ENCODE data around the gene ARGLU1. TPM values are rescaled to one million over a fixed set of nuclear protein-coding genes. Genes with fewer than 3 reads are reported as not detected.

ARGLU1 gene
- total RNA-seq, 3 donors from 2014 or later, result 71.7 to 88.5 (median 84.8) TPM

- H3K36me3 ChIP-seq (ENCODE audit: low read depth), result no peaks in the 10 kb centered on the region
- no peak overlapping the region for H3K4me3 ChIP-seq
- intact Hi-C loops (cut with DNase I, micrococcal nuclease), result loop anchor here in 1 of 2 donors (5.0 kb wide), 1 partner anchor 433 kb away; no protein-coding TSS in a partner anchor
- DNase-seq (no peak), ATAC-seq (peak; percentile 22)
- no peak for TF ChIP-seq CTCF (IDR thresholded peaks at IDR 0.05)
- peaks cover 47% of the 10 kb centered on the region for H3K4me1 ChIP-seq (ENCODE audit: low read depth)
- H3K9me3 ChIP-seq, result no peaks in the 10 kb centered on the region
Observed at GRCh38 chr13:106530171-106530851, 37.6 kb downstream of the ARGLU1 start.

DNA sequence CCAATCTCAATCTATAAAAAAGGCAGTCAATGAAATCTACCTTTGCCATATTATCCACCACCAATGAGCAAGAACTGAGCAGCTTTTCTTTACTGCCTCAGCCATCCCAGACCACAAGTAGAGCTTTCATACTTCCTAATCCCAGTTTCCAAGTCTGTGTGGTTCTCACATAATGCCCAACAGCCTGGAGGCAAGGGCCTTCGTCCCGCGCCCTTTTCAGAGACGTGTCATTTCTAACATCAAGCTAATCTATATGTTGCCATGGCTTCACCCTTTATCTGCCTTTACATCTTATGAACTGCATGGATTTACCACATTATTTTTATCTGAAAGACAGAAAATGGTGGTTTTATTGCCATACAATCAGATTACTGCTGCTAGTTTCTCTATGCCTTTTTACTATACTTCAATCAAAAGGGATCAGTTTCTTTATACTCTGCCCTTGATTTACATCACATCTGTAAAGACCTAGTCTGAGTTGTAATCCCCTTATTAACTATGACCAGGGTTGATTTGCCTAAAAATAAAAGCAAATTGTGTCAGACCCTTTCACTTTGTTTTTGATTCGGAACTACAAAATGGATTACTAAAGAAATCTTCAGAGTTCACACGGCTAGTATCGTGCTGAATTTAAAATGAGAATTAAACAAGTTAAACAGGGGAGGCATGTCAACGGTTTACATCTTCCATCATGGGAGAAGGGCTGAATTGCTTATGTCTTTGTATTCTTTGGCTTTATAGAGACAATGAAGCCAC is 38.3 kb downstream of the ARGLU1 start:
- peaks cover 47% of the 10 kb centered on the region for H3K4me1 ChIP-seq (ENCODE audit: low read depth)
- ATAC-seq (no peak), DNase-seq (no peak)
- H3K4me3 ChIP-seq, result no peak overlapping the region
- H3K36me3 ChIP-seq (ENCODE audit: low read depth), result no peaks in the 10 kb centered on the region
- H3K9me3 ChIP-seq, result no peaks in the 10 kb centered on the region
- no peak for TF ChIP-seq CTCF (IDR thresholded peaks at IDR 0.05)
- intact Hi-C loops (cut with DNase I, micrococcal nuclease), result loop anchor here in 1 of 2 donors (5.0 kb wide), 1 partner anchor 432 kb away; no protein-coding TSS in a partner anchor

- peaks cover 43% of the 10 kb centered on the region for H3K4me1 ChIP-seq (ENCODE audit: low read depth)
- intact Hi-C loops (cut with DNase I, micrococcal nuclease), result no loop called here
- no peak overlapping the region for H3K4me3 ChIP-seq
Observed at GRCh38 chr13:106528718-106529414, 39.1 kb downstream of the ARGLU1 start.

GRCh38 chr13:106527826-106528225 is 40.1 kb downstream of the ARGLU1 start:
- Histone ChIP-seq H3K4me3 (no peak overlapping the region), H3K9me3 (no peaks in the 10 kb centered on the region), H3K4me1 (ENCODE audit: low read depth) (peaks cover 53% of the 10 kb centered on the region), H3K36me3 (ENCODE audit: low read depth) (no peaks in the 10 kb centered on the region)
- no peak for TF ChIP-seq CTCF (IDR thresholded peaks at IDR 0.05)
- DNase-seq, result no peak
- intact Hi-C loops (cut with DNase I, micrococcal nuclease), result no loop called here
- no peak for ATAC-seq

More at GRCh38 chr13:106528718-106529414, 39.1 kb downstream of the ARGLU1 start:
- no peak for TF ChIP-seq CTCF (IDR thresholded peaks at IDR 0.05)
- ATAC-seq (peak; percentile 12), DNase-seq (no peak)
- H3K9me3 ChIP-seq, result no peaks in the 10 kb centered on the region
- no peaks in the 10 kb centered on the region for H3K36me3 ChIP-seq (ENCODE audit: low read depth)

- H3K36me3 ChIP-seq (ENCODE audit: low read depth), result no peaks in the 10 kb centered on the region
- DNase-seq, result no peak
- no peak overlapping the region for H3K4me3 ChIP-seq
Observed at GRCh38 chr13:106527445-106527801, 40.5 kb downstream of the ARGLU1 start.

More at GRCh38 chr13:106527445-106527801, 40.5 kb downstream of the ARGLU1 start:
- intact Hi-C loops (cut with DNase I, micrococcal nuclease), result no loop called here
- Histone ChIP-seq H3K4me1 (ENCODE audit: low read depth) (peaks cover 56% of the 10 kb centered on the region), H3K9me3 (no peaks in the 10 kb centered on the region)
- no peak for TF ChIP-seq CTCF (IDR thresholded peaks at IDR 0.05)
- ATAC-seq, result no peak

Measured in mucosa of descending colon (tissue), 3 donors.